ENCODE measurements around the gene IGFALS.

Gene IGFALS

DNA sequence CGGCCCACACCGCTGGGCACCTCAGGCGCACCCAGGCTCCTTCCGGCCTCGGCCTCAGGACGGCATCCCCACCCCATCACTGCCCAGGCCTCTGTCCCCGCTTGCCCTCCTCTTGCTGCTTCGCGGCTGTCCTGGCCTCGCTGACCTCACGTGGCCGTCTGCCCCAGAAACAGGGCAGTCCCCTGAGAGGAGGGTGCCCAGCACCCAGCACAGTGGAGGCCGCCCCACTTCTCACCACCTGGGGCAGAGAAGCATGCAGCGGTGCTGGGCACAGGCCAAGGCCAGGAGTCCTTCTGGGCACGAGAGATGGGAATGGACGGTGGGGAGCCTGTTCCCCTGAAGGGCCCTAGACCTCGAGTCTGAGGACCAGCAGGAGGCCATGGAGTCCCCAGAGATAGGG lies 24.2 kb upstream of the IGFALS start:
- no peaks in the 10 kb centered on the region for H3K27me3 ChIP-seq (ENCODE audit: control insufficient read depth in 3 of 3, insufficient read depth in 3 of 3, low read depth in 1 of 3, low read length in 3 of 3)
- no peaks in the 10 kb centered on the region for H3K4me1 ChIP-seq (ENCODE audit: control insufficient read depth in 2 of 2, insufficient read depth in 1 of 2, low read depth in 1 of 2, low read length in 2 of 2)
- peak overlapping the region; percentile 75 for H2BK5ac ChIP-seq (ENCODE audit: low read length)
- H3K23ac ChIP-seq (ENCODE audit: low read depth, low read length, poor library complexity): no peak overlapping the region
- no peak overlapping the region for H4K91ac ChIP-seq (ENCODE audit: low read depth, low read length, poor library complexity)
- peak overlapping the region; percentile 65 for H4K8ac ChIP-seq (ENCODE audit: low read depth, low read length)
- H3K79me1 ChIP-seq (ENCODE audit: low read depth, low read length): peaks cover 13% of the 10 kb centered on the region
- peaks cover 15 to 65% of the 10 kb centered on the region in 2 donors for H3K36me3 ChIP-seq (replicated peaks in 1 of 2; ENCODE audit: control insufficient read depth in 2 of 2, insufficient read depth in 2 of 2, low read length in 2 of 2)
- H3K4ac ChIP-seq (ENCODE audit: low read length): no peak overlapping the region
- H3K14ac ChIP-seq (ENCODE audit: low read length): no peak overlapping the region
- H2AFZ ChIP-seq (ENCODE audit: low read length): no peak overlapping the region
- H2BK12ac ChIP-seq (ENCODE audit: low read length): no peak overlapping the region
- no peak overlapping the region for H3K18ac ChIP-seq (ENCODE audit: low read length)
- H3K4me3 ChIP-seq (ENCODE audit: low read length in 2 of 2): no peak overlapping the region
- no peak for DNase-seq (ENCODE audit: low spot score)
- H2BK120ac ChIP-seq (ENCODE audit: low read depth, low read length): no peak overlapping the region
- H2AK5ac ChIP-seq (ENCODE audit: low read depth, low read length): no peak overlapping the region
- H3K27ac ChIP-seq (replicated peaks; ENCODE audit: low read length): no peak overlapping the region
- H2BK15ac ChIP-seq (ENCODE audit: low read length): no peak overlapping the region
- no peak overlapping the region for H3K9ac ChIP-seq (ENCODE audit: low read depth, low read length, poor library complexity)
- no CpG with 5 or more reads among the region's 17 CpGs for WGBS, 2 donors (ENCODE audit: extremely low coverage in 2 of 2, insufficient read length in 2 of 2, insufficient replicate concordance in 1 of 2)
- H3K4me2 ChIP-seq (ENCODE audit: insufficient read depth, low read length, poor library complexity, severe bottlenecking): no peak overlapping the region
- no peaks in the 10 kb centered on the region for H3K9me3 ChIP-seq (replicated peaks in 1 of 2; ENCODE audit: control insufficient read depth in 2 of 2, insufficient read depth in 1 of 2, low read depth in 1 of 2, low read length in 2 of 2)

DNA sequence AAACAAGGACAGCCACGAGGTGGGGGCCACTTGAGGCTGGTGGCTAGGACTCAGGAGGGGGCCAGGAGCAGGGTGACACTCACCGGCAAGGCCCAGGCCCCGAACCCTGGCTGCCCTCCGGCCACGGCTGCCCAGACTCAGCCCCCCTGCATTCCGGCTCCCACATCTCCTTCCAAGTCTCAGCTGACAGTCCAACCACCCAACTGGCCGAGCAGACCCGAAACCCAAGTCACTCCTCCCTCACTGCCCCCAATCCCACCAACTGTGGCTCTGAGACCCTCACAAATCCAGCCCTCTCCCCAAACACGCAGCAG lies 23.7 kb upstream of the IGFALS start:
- WGBS, 2 donors (ENCODE audit: extremely low coverage in 2 of 2, insufficient read length in 2 of 2, insufficient replicate concordance in 1 of 2): no CpG with 5 or more reads among the region's 9 CpGs

DNA sequence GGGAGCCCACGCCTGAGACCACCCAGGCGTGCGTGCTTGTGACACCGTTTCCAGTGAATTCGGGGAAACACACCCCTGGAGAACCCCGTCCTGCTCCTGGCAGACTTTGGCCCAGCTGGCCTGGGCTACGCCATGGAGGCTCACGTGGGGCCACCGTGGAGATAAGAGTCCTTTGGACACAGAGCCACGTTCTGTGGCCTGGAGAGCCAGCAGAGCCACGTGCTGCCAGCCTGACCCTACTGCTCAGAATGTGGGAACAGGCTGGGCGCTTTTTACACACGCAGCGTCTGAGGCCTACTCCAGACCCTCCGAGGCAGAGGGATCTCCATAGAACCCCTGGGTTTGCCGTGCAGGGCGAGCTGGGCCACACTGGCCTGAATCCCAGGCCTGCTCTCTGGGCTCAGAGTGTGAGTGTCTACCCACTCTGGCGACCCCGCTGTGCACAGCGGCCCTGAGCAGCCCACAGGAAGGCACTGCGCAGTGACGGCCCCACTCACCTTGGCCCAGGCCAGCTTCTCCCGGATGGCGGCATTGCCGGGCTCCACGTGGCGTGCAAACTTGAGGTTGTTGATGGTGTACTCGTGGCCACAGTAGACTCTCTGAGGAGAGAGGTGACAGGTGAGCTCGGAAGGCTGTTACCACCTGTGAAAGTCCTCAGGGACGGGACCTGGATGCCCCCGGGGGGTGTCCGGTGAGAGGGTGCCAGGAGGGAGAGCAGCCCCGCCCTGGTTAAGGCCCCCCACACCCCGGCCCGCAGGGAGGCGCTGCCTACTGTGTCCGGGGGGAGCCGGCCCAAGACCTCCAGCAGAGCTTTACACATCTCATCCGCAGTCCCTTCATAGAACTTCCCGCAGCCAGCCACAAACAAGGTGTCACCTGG lies 23.1 kb upstream of the IGFALS start:
- Histone ChIP-seq H3K14ac (ENCODE audit: low read length) (no peak overlapping the region), H3K18ac (ENCODE audit: low read length) (no peak overlapping the region), H3K9me3 (replicated peaks in 1 of 2; ENCODE audit: control insufficient read depth in 2 of 2, insufficient read depth in 1 of 2, low read depth in 1 of 2, low read length in 2 of 2) (no peaks in the 10 kb centered on the region), H3K4me3 (ENCODE audit: low read length in 2 of 2) (no peak overlapping the region), H3K4ac (ENCODE audit: low read length) (no peak overlapping the region), H4K8ac (ENCODE audit: low read depth, low read length) (no peak overlapping the region), H3K23ac (ENCODE audit: low read depth, low read length, poor library complexity) (peak overlapping the region; percentile 11), H2AFZ (ENCODE audit: low read length) (no peak overlapping the region), H3K27me3 (ENCODE audit: control insufficient read depth in 3 of 3, insufficient read depth in 3 of 3, low read depth in 1 of 3, low read length in 3 of 3) (no peaks in the 10 kb centered on the region), H3K4me1 (ENCODE audit: control insufficient read depth in 2 of 2, insufficient read depth in 1 of 2, low read depth in 1 of 2, low read length in 2 of 2) (no peaks in the 10 kb centered on the region), H2BK12ac (ENCODE audit: low read length) (no peak overlapping the region), H2BK120ac (ENCODE audit: low read depth, low read length) (no peak overlapping the region), H3K79me1 (ENCODE audit: low read depth, low read length) (peaks cover 7% of the 10 kb centered on the region), H4K91ac (ENCODE audit: low read depth, low read length, poor library complexity) (no peak overlapping the region), H3K36me3 (replicated peaks in 1 of 2; ENCODE audit: control insufficient read depth in 2 of 2, insufficient read depth in 2 of 2, low read length in 2 of 2) (peaks cover 10 to 57% of the 10 kb centered on the region in 2 donors), H2BK5ac (ENCODE audit: low read length) (no peak overlapping the region), H2AK5ac (ENCODE audit: low read depth, low read length) (no peak overlapping the region), H2BK15ac (ENCODE audit: low read length) (no peak overlapping the region), H3K4me2 (ENCODE audit: insufficient read depth, low read length, poor library complexity, severe bottlenecking) (no peak overlapping the region), H3K27ac (replicated peaks; ENCODE audit: low read length) (no peak overlapping the region), H3K9ac (ENCODE audit: low read depth, low read length, poor library complexity) (no peak overlapping the region)
- WGBS, 2 donors (ENCODE audit: extremely low coverage in 2 of 2, insufficient read length in 2 of 2, insufficient replicate concordance in 1 of 2): no CpG with 5 or more reads among the region's 40 CpGs
- no peak for DNase-seq (ENCODE audit: low spot score)

More for the DNA sequence above, 23.7 kb upstream of the IGFALS start:
- no peak overlapping the region for H2AFZ ChIP-seq (ENCODE audit: low read length)
- H4K8ac ChIP-seq (ENCODE audit: low read depth, low read length): no peak overlapping the region
- no peak overlapping the region for H3K9ac ChIP-seq (ENCODE audit: low read depth, low read length, poor library complexity)
- peak overlapping the region; percentile 75 for H2BK5ac ChIP-seq (ENCODE audit: low read length)
- no peak for DNase-seq (ENCODE audit: low spot score)
- no peak overlapping the region for H2BK15ac ChIP-seq (ENCODE audit: low read length)
- no peak overlapping the region for H2BK120ac ChIP-seq (ENCODE audit: low read depth, low read length)
- no peak overlapping the region for H4K91ac ChIP-seq (ENCODE audit: low read depth, low read length, poor library complexity)
- no peak overlapping the region for H3K27ac ChIP-seq (replicated peaks; ENCODE audit: low read length)
- peaks cover 11 to 61% of the 10 kb centered on the region in 2 donors for H3K36me3 ChIP-seq (replicated peaks in 1 of 2; ENCODE audit: control insufficient read depth in 2 of 2, insufficient read depth in 2 of 2, low read length in 2 of 2)
- H3K4me1 ChIP-seq (ENCODE audit: control insufficient read depth in 2 of 2, insufficient read depth in 1 of 2, low read depth in 1 of 2, low read length in 2 of 2): no peaks in the 10 kb centered on the region
- no peak overlapping the region for H2AK5ac ChIP-seq (ENCODE audit: low read depth, low read length)
- H3K14ac ChIP-seq (ENCODE audit: low read length): no peak overlapping the region
- H3K4me3 ChIP-seq (ENCODE audit: low read length in 2 of 2): no peak overlapping the region
- no peak overlapping the region for H3K4me2 ChIP-seq (ENCODE audit: insufficient read depth, low read length, poor library complexity, severe bottlenecking)
- H3K23ac ChIP-seq (ENCODE audit: low read depth, low read length, poor library complexity): no peak overlapping the region
- H3K9me3 ChIP-seq (replicated peaks in 1 of 2; ENCODE audit: control insufficient read depth in 2 of 2, insufficient read depth in 1 of 2, low read depth in 1 of 2, low read length in 2 of 2): no peaks in the 10 kb centered on the region
- H3K79me1 ChIP-seq (ENCODE audit: low read depth, low read length): peaks cover 10% of the 10 kb centered on the region
- H3K4ac ChIP-seq (ENCODE audit: low read length): no peak overlapping the region
- H3K27me3 ChIP-seq (ENCODE audit: control insufficient read depth in 3 of 3, insufficient read depth in 3 of 3, low read depth in 1 of 3, low read length in 3 of 3): no peaks in the 10 kb centered on the region
- H2BK12ac ChIP-seq (ENCODE audit: low read length): no peak overlapping the region
- no peak overlapping the region for H3K18ac ChIP-seq (ENCODE audit: low read length)

DNA sequence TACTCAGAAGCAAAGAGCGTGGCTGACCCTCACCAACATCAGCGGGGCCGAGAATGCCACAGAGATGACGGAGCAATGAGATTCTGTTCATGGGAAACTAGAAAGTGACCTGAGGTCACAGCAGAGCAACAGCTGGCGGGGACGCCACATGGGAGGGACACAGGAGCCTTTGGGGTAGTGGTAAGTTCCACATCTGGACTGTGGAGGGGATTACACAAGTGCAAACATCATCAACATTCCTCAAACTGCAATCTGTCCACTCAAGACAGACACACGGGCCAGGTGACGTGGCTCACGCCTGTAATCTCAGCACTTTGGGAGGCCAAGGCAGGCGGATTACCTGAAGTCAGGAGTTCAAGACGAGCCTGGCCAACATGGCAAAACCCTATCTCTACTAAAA lies 22.0 kb upstream of the IGFALS start:
- H2BK12ac ChIP-seq (ENCODE audit: low read length): no peak overlapping the region
- H2AFZ ChIP-seq (ENCODE audit: low read length): no peak overlapping the region
- H2BK5ac ChIP-seq (ENCODE audit: low read length): no peak overlapping the region
- no peak overlapping the region for H3K14ac ChIP-seq (ENCODE audit: low read length)
- WGBS, 2 donors (ENCODE audit: extremely low coverage in 2 of 2, insufficient read length in 2 of 2, insufficient replicate concordance in 1 of 2): no CpG with 5 or more reads among the region's 11 CpGs
- peaks cover 7% of the 10 kb centered on the region for H3K79me1 ChIP-seq (ENCODE audit: low read depth, low read length)
- no peak overlapping the region for H2BK120ac ChIP-seq (ENCODE audit: low read depth, low read length)
- H3K4me1 ChIP-seq (ENCODE audit: control insufficient read depth in 2 of 2, insufficient read depth in 1 of 2, low read depth in 1 of 2, low read length in 2 of 2): no peaks in the 10 kb centered on the region
- H2AK5ac ChIP-seq (ENCODE audit: low read depth, low read length): no peak overlapping the region
- no peak overlapping the region for H4K8ac ChIP-seq (ENCODE audit: low read depth, low read length)
- H3K27me3 ChIP-seq (ENCODE audit: control insufficient read depth in 3 of 3, insufficient read depth in 3 of 3, low read depth in 1 of 3, low read length in 3 of 3): no peaks in the 10 kb centered on the region
- no peak overlapping the region for H4K91ac ChIP-seq (ENCODE audit: low read depth, low read length, poor library complexity)
- H3K18ac ChIP-seq (ENCODE audit: low read length): no peak overlapping the region
- no peaks in the 10 kb centered on the region for H3K9me3 ChIP-seq (replicated peaks in 1 of 2; ENCODE audit: control insufficient read depth in 2 of 2, insufficient read depth in 1 of 2, low read depth in 1 of 2, low read length in 2 of 2)
- peaks cover 7 to 52% of the 10 kb centered on the region in 2 donors for H3K36me3 ChIP-seq (replicated peaks in 1 of 2; ENCODE audit: control insufficient read depth in 2 of 2, insufficient read depth in 2 of 2, low read length in 2 of 2)
- H3K4me2 ChIP-seq (ENCODE audit: insufficient read depth, low read length, poor library complexity, severe bottlenecking): no peak overlapping the region
- H3K4ac ChIP-seq (ENCODE audit: low read length): no peak overlapping the region
- H3K23ac ChIP-seq (ENCODE audit: low read depth, low read length, poor library complexity): no peak overlapping the region
- H3K4me3 ChIP-seq (ENCODE audit: low read length in 2 of 2): no peak overlapping the region
- H2BK15ac ChIP-seq (ENCODE audit: low read length): no peak overlapping the region
- no peak overlapping the region for H3K27ac ChIP-seq (replicated peaks; ENCODE audit: low read length)
- H3K9ac ChIP-seq (ENCODE audit: low read depth, low read length, poor library complexity): no peak overlapping the region
- DNase-seq (ENCODE audit: low spot score): no peak

Data from neuronal stem cell (in vitro differentiated cells).